Anterior cingulate cortex (tissue), 58 donors: ENCODE results near the gene C2orf74.

Source experiments
- DNase-seq, 58 donors: peaks; one replicate each; lab custom pipeline; 2025; lab: John Stamatoyannopoulos, UW

Gene C2orf74

GRCh38 chr2:61205132-61205531, 43.1 kb downstream of the C2orf74 start:
- DNase-seq: no peak

GRCh38 chr2:61210332-61210981, 48.5 kb downstream of the C2orf74 start:
- no peak for DNase-seq

GRCh38 chr2:61214171-61214570, 52.2 kb downstream of the C2orf74 start:
- DNase-seq: peak in 4 of 58 donors; percentile 3 to 20 (median 8)
